Activated T-cell treated with anti-CD3 and anti-CD28 coated beads, Interleukin-2, amount 50 U/mL, for 1 hour (primary cell): ENCODE results near the gene NPDC1.

Experiments
- DNase-seq: peaks from one replicate; pipeline ENCODE4 v3.0.0-alpha.2; 2020

NPDC1 gene

GRCh38 chr9:136990242-136990911 lies 55.6 kb downstream of the NPDC1 start:
- no peak for DNase-seq
